ENCODE data around the gene TMEM62. TPM values are rescaled to one million over a fixed set of nuclear protein-coding genes. Genes with fewer than 3 reads are reported as not detected.
"Not testable (repeated sequence)": the region's sequence is repeated elsewhere in the genome, so short reads cannot be mapped to it uniquely, and the experiment has no call there.

Gene TMEM62
- total and polyA plus RNA-seq, 2 donors from 2014 or later: 14.7 to 31.2 TPM

DNA sequence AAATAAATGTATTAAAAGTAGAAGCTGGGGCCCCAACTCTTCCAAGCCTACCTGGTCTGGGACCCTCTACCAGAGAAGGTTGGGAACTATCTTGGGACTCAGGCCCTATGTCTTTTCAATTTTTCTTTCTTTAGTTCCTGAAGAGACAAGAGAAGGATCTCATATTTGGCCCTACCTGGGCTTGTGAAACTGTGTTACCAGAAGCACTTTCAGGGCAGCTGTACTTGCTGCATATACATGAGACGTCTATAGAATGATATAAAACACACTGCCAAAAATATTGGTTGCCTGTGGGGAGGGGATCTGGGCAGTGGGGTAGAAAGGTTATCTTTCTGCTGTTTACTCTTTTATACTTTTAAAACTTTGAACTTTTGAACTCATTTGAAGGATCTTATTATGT lies 88.0 kb downstream of the TMEM62 start:
- DNase-seq: no peak
- intact Hi-C loops (cut with DNase I): loop anchor here (10.0 kb wide), 1 partner anchor 63 kb away; no protein-coding TSS in a partner anchor
- H3K4me3 ChIP-seq (ENCODE audit: low read length in 3 of 3): no peak overlapping the region
- H3K9ac ChIP-seq (ENCODE audit: low read length in 3 of 3): no peak overlapping the region
- FAIRE-seq: no peak
- no peaks in the 10 kb centered on the region for H3K27me3 ChIP-seq (ENCODE audit: control insufficient read depth, insufficient read depth, low read length)
- H3K4me1 ChIP-seq (ENCODE audit: control insufficient read depth in 2 of 3, insufficient read depth in 2 of 3, low read depth in 1 of 3, low read length in 3 of 3): no peaks in the 10 kb centered on the region
- H3K9me3 ChIP-seq (ENCODE audit: control insufficient read depth in 2 of 3, insufficient read depth in 1 of 3, low read length in 3 of 3): no peaks in the 10 kb centered on the region
- no peak overlapping the region for H3K27ac ChIP-seq (ENCODE audit: low read depth in 2 of 2, low read length in 2 of 2)
- H3K36me3 ChIP-seq (ENCODE audit: control insufficient read depth in 2 of 3, insufficient read depth in 3 of 3, low read length in 3 of 3): no peaks in the 10 kb centered on the region
- TF ChIP-seq, protein P1, sequence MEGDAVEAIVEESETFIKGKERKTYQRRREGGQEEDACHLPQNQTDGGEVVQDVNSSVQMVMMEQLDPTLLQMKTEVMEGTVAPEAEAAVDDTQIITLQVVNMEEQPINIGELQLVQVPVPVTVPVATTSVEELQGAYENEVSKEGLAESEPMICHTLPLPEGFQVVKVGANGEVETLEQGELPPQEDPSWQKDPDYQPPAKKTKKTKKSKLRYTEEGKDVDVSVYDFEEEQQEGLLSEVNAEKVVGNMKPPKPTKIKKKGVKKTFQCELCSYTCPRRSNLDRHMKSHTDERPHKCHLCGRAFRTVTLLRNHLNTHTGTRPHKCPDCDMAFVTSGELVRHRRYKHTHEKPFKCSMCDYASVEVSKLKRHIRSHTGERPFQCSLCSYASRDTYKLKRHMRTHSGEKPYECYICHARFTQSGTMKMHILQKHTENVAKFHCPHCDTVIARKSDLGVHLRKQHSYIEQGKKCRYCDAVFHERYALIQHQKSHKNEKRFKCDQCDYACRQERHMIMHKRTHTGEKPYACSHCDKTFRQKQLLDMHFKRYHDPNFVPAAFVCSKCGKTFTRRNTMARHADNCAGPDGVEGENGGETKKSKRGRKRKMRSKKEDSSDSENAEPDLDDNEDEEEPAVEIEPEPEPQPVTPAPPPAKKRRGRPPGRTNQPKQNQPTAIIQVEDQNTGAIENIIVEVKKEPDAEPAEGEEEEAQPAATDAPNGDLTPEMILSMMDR (IDR thresholded peaks at IDR 0.05; ENCODE audit: borderline replicate concordance, extremely low read depth, insufficient read depth): no peak

GRCh38 chr15:43225201-43225949 lies 92.0 kb downstream of the TMEM62 start:
- no peak overlapping the region for H3K27ac ChIP-seq (ENCODE audit: low read depth in 2 of 2, low read length in 2 of 2)
- FAIRE-seq (no peak), DNase-seq (peak in 3 of 5 donors; percentile 31 to 78 (median 72))
- H3K9ac ChIP-seq (ENCODE audit: low read length in 3 of 3): no peak overlapping the region
- intact Hi-C loops (cut with DNase I): loop anchor here (10.0 kb wide), 1 partner anchor 59 kb away; no protein-coding TSS in a partner anchor
- no peak overlapping the region for H3K4me3 ChIP-seq (ENCODE audit: low read length in 3 of 3)
- H3K4me1 ChIP-seq (ENCODE audit: control insufficient read depth in 2 of 3, insufficient read depth in 2 of 3, low read depth in 1 of 3, low read length in 3 of 3): no peaks in the 10 kb centered on the region
- H3K27me3 ChIP-seq (ENCODE audit: control insufficient read depth, insufficient read depth, low read length): no peaks in the 10 kb centered on the region
- TF ChIP-seq, protein P1 (IDR thresholded peaks at IDR 0.05; ENCODE audit: borderline replicate concordance, extremely low read depth, insufficient read depth): peak; percentile 74
- no peaks in the 10 kb centered on the region for H3K36me3 ChIP-seq (ENCODE audit: control insufficient read depth in 2 of 3, insufficient read depth in 3 of 3, low read length in 3 of 3)
- H3K9me3 ChIP-seq (ENCODE audit: control insufficient read depth in 2 of 3, insufficient read depth in 1 of 3, low read length in 3 of 3): no peaks in the 10 kb centered on the region

GRCh38 chr15:43225950-43226255 lies 92.5 kb downstream of the TMEM62 start:
- not testable (repeated sequence) for H3K9ac ChIP-seq (ENCODE audit: low read length in 3 of 3); FAIRE-seq; H3K9me3 ChIP-seq (ENCODE audit: control insufficient read depth in 2 of 3, insufficient read depth in 1 of 3, low read length in 3 of 3); H3K27me3 ChIP-seq (ENCODE audit: control insufficient read depth, insufficient read depth, low read length); H3K27ac ChIP-seq (ENCODE audit: low read depth in 2 of 2, low read length in 2 of 2); DNase-seq; H3K4me3 ChIP-seq (ENCODE audit: low read length in 3 of 3); H3K36me3 ChIP-seq (ENCODE audit: control insufficient read depth in 2 of 3, insufficient read depth in 3 of 3, low read length in 3 of 3); H3K4me1 ChIP-seq (ENCODE audit: control insufficient read depth in 2 of 3, insufficient read depth in 2 of 3, low read depth in 1 of 3, low read length in 3 of 3)
- intact Hi-C loops (cut with DNase I): loop anchor here (10.0 kb wide), 1 partner anchor 59 kb away; no protein-coding TSS in a partner anchor

- Histone ChIP-seq H3K27me3 (ENCODE audit: control insufficient read depth, insufficient read depth, low read length) (no peaks in the 10 kb centered on the region), H3K9me3 (ENCODE audit: control insufficient read depth in 2 of 3, insufficient read depth in 1 of 3, low read length in 3 of 3) (no peaks in the 10 kb centered on the region), H3K36me3 (ENCODE audit: control insufficient read depth in 2 of 3, insufficient read depth in 3 of 3, low read length in 3 of 3) (no peaks in the 10 kb centered on the region), H3K4me3 (ENCODE audit: low read length in 3 of 3) (no peak overlapping the region), H3K9ac (ENCODE audit: low read length in 3 of 3) (no peak overlapping the region), H3K27ac (ENCODE audit: low read depth in 2 of 2, low read length in 2 of 2) (no peak overlapping the region), H3K4me1 (ENCODE audit: control insufficient read depth in 2 of 3, insufficient read depth in 2 of 3, low read depth in 1 of 3, low read length in 3 of 3) (no peaks in the 10 kb centered on the region)
- FAIRE-seq: no peak
- intact Hi-C loops (cut with DNase I): loop anchor here (10.0 kb wide), 1 partner anchor 58 kb away; no protein-coding TSS in a partner anchor
- TF ChIP-seq, protein P1 (IDR thresholded peaks at IDR 0.05; ENCODE audit: borderline replicate concordance, extremely low read depth, insufficient read depth): no peak
- no peak for DNase-seq
Observed at GRCh38 chr15:43226436-43227305, 93.3 kb downstream of the TMEM62 start.

Data from kidney (tissue), 14 donors.